ENCODE measurements around the gene MIER2. TPM values are rescaled to one million over a fixed set of nuclear protein-coding genes. Genes with fewer than 3 reads are reported as not detected.

Gene MIER2
- total RNA-seq, 1 donor from 2014 or later: 43.5 TPM

DNA sequence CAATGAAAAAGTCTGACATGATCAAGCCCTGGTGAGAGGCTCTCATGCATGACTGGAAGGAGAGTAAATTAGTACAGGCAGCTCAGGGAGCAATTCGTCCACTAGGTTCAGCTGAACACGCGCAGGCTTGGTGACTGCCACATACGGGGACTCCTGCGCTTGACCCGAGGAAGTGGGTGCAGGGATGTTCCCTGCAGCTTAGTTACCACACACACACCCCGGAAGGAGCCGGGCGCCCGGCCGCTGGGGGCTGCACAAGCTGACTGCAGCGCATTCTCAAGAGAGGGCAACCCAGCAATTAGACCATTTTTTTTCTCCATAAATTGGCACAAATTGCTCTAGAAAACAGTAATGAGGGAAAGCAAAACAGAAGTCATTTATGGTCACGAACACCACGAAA, 23.0 kb upstream of the MIER2 start:
- no peak for FAIRE-seq
- Histone ChIP-seq H3K9me3 (ENCODE audit: insufficient read depth, low read depth, low read length) (no peaks in the 10 kb centered on the region), H3K27ac (ENCODE audit: low read depth, low read length) (no peak overlapping the region), H3K36me3 (ENCODE audit: insufficient read depth, low read length) (no peaks in the 10 kb centered on the region), H2AFZ (ENCODE audit: low read depth, low read length) (no peak overlapping the region), H3K4me3 (ENCODE audit: insufficient read depth, low read depth, low read length) (no peak overlapping the region), H3K4me1 (ENCODE audit: insufficient read depth, low read length) (no peaks in the 10 kb centered on the region), H4K20me1 (ENCODE audit: insufficient read depth, low read length) (no peaks in the 10 kb centered on the region), H3K27me3 (ENCODE audit: insufficient read depth, low read length) (peaks cover 14% of the 10 kb centered on the region), H3K9ac (ENCODE audit: low read length) (no peak overlapping the region), H3K79me2 (ENCODE audit: insufficient read depth, low read length) (no peaks in the 10 kb centered on the region), H3K4me2 (ENCODE audit: low read length) (no peak overlapping the region)
- Mint-ChIP-seq H3K9me3 (ENCODE audit: unreplicated experiment) (peaks cover 3% of the 10 kb centered on the region), H3K27ac (ENCODE audit: unreplicated experiment) (no peak overlapping the region), H3K27me3 (ENCODE audit: low read depth, unreplicated experiment) (peaks cover 59% of the 10 kb centered on the region), H3K4me1 (ENCODE audit: low read depth, unreplicated experiment) (no peaks in the 10 kb centered on the region), H3K36me3 (ENCODE audit: low read depth, unreplicated experiment) (peaks cover 5% of the 10 kb centered on the region), H3K4me3 (ENCODE audit: unreplicated experiment) (no peak overlapping the region)
- no peak for DNase-seq (ENCODE audit: low read depth)
- TF ChIP-seq EZH2 (IDR thresholded peaks at IDR 0.05; ENCODE audit: insufficient read depth, low read length) (no peak), CTCF (IDR thresholded peaks at IDR 0.05; ENCODE audit: insufficient read depth, low read depth, low read length) (no peak)

- H3K36me3 Mint-ChIP-seq (ENCODE audit: low read depth, unreplicated experiment): peaks cover 5% of the 10 kb centered on the region
- H3K27ac Mint-ChIP-seq (ENCODE audit: unreplicated experiment): no peak overlapping the region
- no peaks in the 10 kb centered on the region for H3K4me1 Mint-ChIP-seq (ENCODE audit: low read depth, unreplicated experiment)
- Histone ChIP-seq H3K27me3 (ENCODE audit: insufficient read depth, low read length) (peaks cover 9% of the 10 kb centered on the region), H3K79me2 (ENCODE audit: insufficient read depth, low read length) (no peaks in the 10 kb centered on the region), H3K36me3 (ENCODE audit: insufficient read depth, low read length) (no peaks in the 10 kb centered on the region), H3K4me3 (ENCODE audit: insufficient read depth, low read depth, low read length) (no peak overlapping the region), H3K4me1 (ENCODE audit: insufficient read depth, low read length) (no peaks in the 10 kb centered on the region), H2AFZ (ENCODE audit: low read depth, low read length) (no peak overlapping the region), H3K9ac (ENCODE audit: low read length) (no peak overlapping the region), H4K20me1 (ENCODE audit: insufficient read depth, low read length) (no peaks in the 10 kb centered on the region), H3K4me2 (ENCODE audit: low read length) (no peak overlapping the region), H3K27ac (ENCODE audit: low read depth, low read length) (no peak overlapping the region), H3K9me3 (ENCODE audit: insufficient read depth, low read depth, low read length) (no peaks in the 10 kb centered on the region)
- peaks cover 54% of the 10 kb centered on the region for H3K27me3 Mint-ChIP-seq (ENCODE audit: low read depth, unreplicated experiment)
- DNase-seq (ENCODE audit: low read depth): no peak
- TF ChIP-seq CTCF (IDR thresholded peaks at IDR 0.05; ENCODE audit: insufficient read depth, low read depth, low read length) (no peak), EZH2 (IDR thresholded peaks at IDR 0.05; ENCODE audit: insufficient read depth, low read length) (no peak)
- peaks cover 3% of the 10 kb centered on the region for H3K9me3 Mint-ChIP-seq (ENCODE audit: unreplicated experiment)
- H3K4me3 Mint-ChIP-seq (ENCODE audit: unreplicated experiment): no peak overlapping the region
- no peak for FAIRE-seq
Observed at GRCh38 chr19:366951-367350, 22.4 kb upstream of the MIER2 start.

- Mint-ChIP-seq H3K4me3 (ENCODE audit: unreplicated experiment) (no peak overlapping the region), H3K36me3 (ENCODE audit: low read depth, unreplicated experiment) (peaks cover 5% of the 10 kb centered on the region), H3K27ac (ENCODE audit: unreplicated experiment) (no peak overlapping the region), H3K9me3 (ENCODE audit: unreplicated experiment) (peaks cover 3% of the 10 kb centered on the region), H3K4me1 (ENCODE audit: low read depth, unreplicated experiment) (no peaks in the 10 kb centered on the region), H3K27me3 (ENCODE audit: low read depth, unreplicated experiment) (peaks cover 47% of the 10 kb centered on the region)
- Histone ChIP-seq H3K79me2 (ENCODE audit: insufficient read depth, low read length) (no peaks in the 10 kb centered on the region), H3K9me3 (ENCODE audit: insufficient read depth, low read depth, low read length) (no peaks in the 10 kb centered on the region), H3K9ac (ENCODE audit: low read length) (no peak overlapping the region), H2AFZ (ENCODE audit: low read depth, low read length) (no peak overlapping the region), H3K4me2 (ENCODE audit: low read length) (no peak overlapping the region), H3K27me3 (ENCODE audit: insufficient read depth, low read length) (peaks cover 3% of the 10 kb centered on the region), H3K36me3 (ENCODE audit: insufficient read depth, low read length) (no peaks in the 10 kb centered on the region), H3K4me1 (ENCODE audit: insufficient read depth, low read length) (no peaks in the 10 kb centered on the region), H4K20me1 (ENCODE audit: insufficient read depth, low read length) (no peaks in the 10 kb centered on the region), H3K27ac (ENCODE audit: low read depth, low read length) (no peak overlapping the region), H3K4me3 (ENCODE audit: insufficient read depth, low read depth, low read length) (no peak overlapping the region)
- FAIRE-seq (no peak), DNase-seq (ENCODE audit: low read depth) (no peak)
- no peak for TF ChIP-seq CTCF (IDR thresholded peaks at IDR 0.05; ENCODE audit: insufficient read depth, low read depth, low read length)
- TF ChIP-seq EZH2 (IDR thresholded peaks at IDR 0.05; ENCODE audit: insufficient read depth, low read length): no peak
Observed at GRCh38 chr19:366205-366783, 21.7 kb upstream of the MIER2 start.
